H1 (cell line): Measurements from ENCODE around the gene TXNDC11. TPM values are rescaled to one million over a fixed set of nuclear protein-coding genes. Genes with fewer than 3 reads are reported as not detected.
"Not testable (repeated sequence)": the region's sequence is repeated elsewhere in the genome, so short reads cannot be mapped to it uniquely, and the experiment has no call there.

Source experiments
- CTCF ChIA-PET: fragments of 300-600 bp; sonication (Branson Sonifier 250); formaldehyde crosslinking; loops from one replicate; lab custom pipeline; 2021; ENCODE audit not compliant: partially characterized antibody; lab: Charles Lee
- POLR2A ChIA-PET: fragments of 300-600 bp; sonication (Branson Sonifier 250); formaldehyde crosslinking; loops from one replicate; lab custom pipeline; 2021; ENCODE audit warnings: inconsistent platforms; ENCODE audit not compliant: partially characterized antibody; lab: Charles Lee
- DNase-seq, 2 experiments: peaks; one replicate each; pipeline versions ENCODE4 v3.0.0 to v3.0.0-alpha.2; 2010 to 2022; ENCODE audit warnings: low spot score in 2 of 2, low read depth in 1 of 2, mixed read lengths in 1 of 2
- FAIRE-seq: peaks from 2 replicates; lab custom pipeline; 2011; peaks lifted over from hg19 to GRCh38; lab: Jason Lieb, UNC
- H2AFZ ChIP-seq: 2 replicates; pipeline ENCODE4 v1.8.1; 2012; ENCODE audit warnings: low read length, inconsistent platforms
- H2AK5ac ChIP-seq: 2 replicates; pipeline ENCODE4 v1.6.1; 2013; ENCODE audit warnings: low read depth, low read length
- H2BK120ac ChIP-seq: replicated peaks from 2 replicates; pipeline ENCODE3; 2013; ENCODE audit warnings: low read depth, low read length, inconsistent platforms
- H2BK12ac ChIP-seq: 2 replicates; pipeline ENCODE4 v1.6.1; 2013; ENCODE audit warnings: low read depth, low read length
- H2BK15ac ChIP-seq: 2 replicates; pipeline ENCODE4 v1.6.1; 2013; ENCODE audit warnings: low read length
- H2BK20ac ChIP-seq: 2 replicates; pipeline ENCODE4 v1.6.1; 2013; ENCODE audit warnings: low read length
- H2BK5ac ChIP-seq: 2 replicates; pipeline ENCODE4 v1.6.1; 2013; ENCODE audit warnings: low read depth, low read length
- H3K14ac ChIP-seq: 2 replicates; pipeline ENCODE4 v1.6.1; 2013; ENCODE audit warnings: inconsistent platforms; ENCODE audit not compliant: insufficient read length
- H3K18ac ChIP-seq: 2 replicates; pipeline ENCODE4 v1.6.1; 2013; ENCODE audit warnings: low read length; ENCODE audit errors: extremely low read depth
- H3K23ac ChIP-seq: 2 replicates; pipeline ENCODE4 v1.6.1; 2013; ENCODE audit warnings: inconsistent platforms; ENCODE audit not compliant: insufficient read length
- H3K23me2 ChIP-seq: 2 replicates; pipeline ENCODE4 v1.6.1; 2013; ENCODE audit warnings: low read depth, low read length
- H3K27ac ChIP-seq: 2 replicates; pipeline ENCODE4 v1.6.1; 2011; ENCODE audit warnings: low read depth, low read length, inconsistent platforms
- H3K27me3 ChIP-seq, 4 experiments: replicated peaks in 1 of 4; 1 replicate in 1 of 4; 2 replicates in 3 of 4; pipeline versions ENCODE4 v1.6.1 to v1.8.1; 2011 to 2013; ENCODE audit warnings: low read length in 3 of 4, mild to moderate bottlenecking in 3 of 4, inconsistent platforms in 2 of 4, mixed read lengths in 2 of 4, moderate library complexity in 1 of 4; ENCODE audit not compliant: control insufficient read depth in 3 of 4, insufficient read depth in 3 of 4; ENCODE audit errors: extremely low read depth in 1 of 4
- H3K36me3 ChIP-seq, 4 experiments: 2 replicates each; pipeline versions ENCODE4 v1.6.1 to v1.8.1; 2011 to 2013; ENCODE audit warnings: mild to moderate bottlenecking in 4 of 4, low read length in 3 of 4, moderate library complexity in 2 of 4, control low read depth in 1 of 4, inconsistent platforms in 1 of 4; ENCODE audit not compliant: insufficient read depth in 4 of 4, control insufficient read depth in 2 of 4
- H3K4ac ChIP-seq: replicated peaks from 2 replicates; pipeline ENCODE3; 2013; ENCODE audit warnings: low read length, low read depth, mixed read lengths, inconsistent platforms; ENCODE audit not compliant: insufficient read length
- H3K4me1 ChIP-seq, 4 experiments: replicated peaks in 1 of 4; 1 replicate in 1 of 4; 2 replicates in 3 of 4; pipeline versions ENCODE4 v1.6.1 to v1.8.1; 2011 to 2013; ENCODE audit warnings: low read length in 3 of 4, inconsistent platforms in 2 of 4, mixed read lengths in 1 of 4; ENCODE audit not compliant: insufficient read depth in 4 of 4, control insufficient read depth in 3 of 4
- H3K4me2 ChIP-seq, 2 experiments: 2 replicates each; pipeline versions ENCODE4 v1.6.1 to v1.8.1; 2011 to 2013; ENCODE audit warnings: low read depth in 2 of 2, low read length in 2 of 2, control low read depth in 1 of 2, inconsistent platforms in 1 of 2, mild to moderate bottlenecking in 1 of 2; ENCODE audit not compliant: insufficient read depth in 1 of 2
- H3K4me3 ChIP-seq, 4 experiments: fragments of 200-600, 300-600 bp in 1 of 4; sonication (generic), shearing (Covaris generic), sonication (Bioruptor Twin) in 1 of 4; 2 replicates each; pipeline versions ENCODE4 v1.5.1 to v1.8.1; 2011 to 2016; ENCODE audit warnings: low read length in 4 of 4, low read depth in 3 of 4, control low read depth in 2 of 4, inconsistent platforms in 2 of 4, mild to moderate bottlenecking in 2 of 4, mixed read lengths in 1 of 4, moderate library complexity in 1 of 4; ENCODE audit not compliant: insufficient read depth in 2 of 4; ENCODE audit errors: extremely low read depth in 1 of 4
- H3K56ac ChIP-seq: replicated peaks from 2 replicates; pipeline ENCODE3; 2013; ENCODE audit warnings: low read depth, mild to moderate bottlenecking, mixed read lengths, low read length, inconsistent platforms; ENCODE audit not compliant: insufficient read length
- H3K79me1 ChIP-seq: 2 replicates; pipeline ENCODE4 v1.6.1; 2013; ENCODE audit warnings: low read depth, low read length, control low read depth
- H3K79me2 ChIP-seq, 2 experiments: 2 replicates each; pipeline versions ENCODE4 v1.6.1 to v1.8.1; 2012 to 2013; ENCODE audit warnings: low read length in 2 of 2, mild to moderate bottlenecking in 2 of 2, inconsistent platforms in 1 of 2; ENCODE audit not compliant: insufficient read depth in 2 of 2, control insufficient read depth in 1 of 2
- H3K9ac ChIP-seq, 4 experiments: replicated peaks in 1 of 4; 1 replicate in 1 of 4; 2 replicates in 3 of 4; pipeline versions ENCODE4 v1.6.1 to v1.8.1; 2011 to 2013; ENCODE audit warnings: low read depth in 3 of 4, low read length in 3 of 4, control low read depth in 2 of 4, mild to moderate bottlenecking in 2 of 4, moderate library complexity in 2 of 4, inconsistent platforms in 1 of 4; ENCODE audit errors: extremely low read depth in 1 of 4
- H3K9me3 ChIP-seq, 2 experiments: 2 replicates each; pipeline versions ENCODE4 v1.6.1 to v1.8.1; 2012 to 2013; ENCODE audit warnings: mild to moderate bottlenecking in 2 of 2, moderate library complexity in 2 of 2, control low read depth in 1 of 2, inconsistent platforms in 1 of 2, low read depth in 1 of 2, low read length in 1 of 2, mixed read lengths in 1 of 2; ENCODE audit not compliant: insufficient read depth in 2 of 2
- H4K20me1 ChIP-seq, 2 experiments: replicated peaks in 1 of 2; 2 replicates each; pipeline versions ENCODE3 to v1.8.1; 2011 to 2013; ENCODE audit warnings: inconsistent platforms in 2 of 2, low read length in 2 of 2, mild to moderate bottlenecking in 1 of 2; ENCODE audit not compliant: insufficient read depth in 2 of 2, control insufficient read depth in 1 of 2
- H4K5ac ChIP-seq: 2 replicates; pipeline ENCODE4 v1.6.1; 2013; ENCODE audit warnings: low read length, low read depth, mixed read lengths, inconsistent platforms; ENCODE audit not compliant: insufficient read length
- H4K8ac ChIP-seq: 2 replicates; pipeline ENCODE4 v1.8.0; 2013; ENCODE audit warnings: mild to moderate bottlenecking, moderate library complexity, low read length, inconsistent platforms; ENCODE audit not compliant: insufficient read depth; ENCODE audit errors: extremely low read depth
- H4K91ac ChIP-seq: replicated peaks from 2 replicates; pipeline ENCODE3; 2013; ENCODE audit warnings: low read length, mixed read lengths, inconsistent platforms; ENCODE audit not compliant: insufficient read length
- WGBS, 2 experiments: shearing (Covaris generic) in 1 of 2; methylation state at CpG; one replicate each; pipeline versions ENCODE4 v1.1.6 to v1.1.7; 2013 to 2015; ENCODE audit warnings: low lambda C conversion rate in 2 of 2, mixed read lengths in 2 of 2, inconsistent platforms in 1 of 2, low coverage in 1 of 2, missing lambda C conversion rate in 1 of 2; ENCODE audit not compliant: insufficient replicate concordance in 2 of 2, insufficient coverage in 1 of 2, insufficient read length in 1 of 2; ENCODE audit errors: extremely low coverage in 1 of 2, missing lambda C conversion rate in 1 of 2; 5-methylcytosine and 5-hydroxymethylcytosine counted together
- polyA plus RNA-seq, 7 experiments: library from polyadenylated mRNA; depleted of rRNA in 3 of 7; stranded (reverse) in 5 of 7; unstranded in 2 of 7; fragments of >200 nt in 5 of 7; fragments of 200-250 nt in 2 of 7; gene quantifications; 1 replicate in 5 of 7; 2 replicates in 1 of 7; 4 replicates in 1 of 7; pipeline versions ENCODE4 v1.2.1 to v1.2.3, GENCODE V29; 2011 to 2013; ENCODE audit warnings: missing spikeins in 2 of 7, mixed read lengths in 2 of 7
- total RNA-seq: library from RNA; stranded (reverse); fragmentation: NEBNext Ultra II Directional; extraction: Animal tissue kit (Norgen Biotek cat#: 25700); gene quantifications from 2 replicates; pipeline ENCODE4 v1.2.1, GENCODE V29; 2021

The TXNDC11 gene
- total and polyA plus RNA-seq, 2 of the 8 experiments (the other 6 are each of a cell fraction or from before 2014, with no cell fraction given), result 13.5 to 13.8 TPM

DNA sequence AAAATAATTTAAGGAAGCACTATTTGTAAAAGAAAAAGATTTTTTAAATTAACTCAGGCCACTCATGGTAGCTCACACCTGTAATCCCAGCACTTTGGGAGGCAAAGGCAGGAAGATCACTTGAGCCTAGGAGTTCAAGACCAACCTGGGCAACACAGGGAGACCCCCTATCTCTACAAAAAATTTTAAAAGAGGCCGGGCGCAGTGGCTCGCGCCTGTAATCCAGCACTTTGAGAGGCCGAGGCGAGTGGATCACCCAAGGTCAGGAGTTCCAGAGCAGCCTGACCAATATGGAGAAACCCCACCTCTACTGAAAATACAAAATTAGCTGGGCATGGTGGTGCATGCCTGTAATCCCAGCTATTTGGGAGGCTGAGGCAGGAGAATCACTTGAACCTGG, 41.7 kb upstream of the TXNDC11 start:
- not testable (repeated sequence) for H4K8ac ChIP-seq, H2BK20ac ChIP-seq, H4K20me1 ChIP-seq, H3K79me1 ChIP-seq, H3K9ac ChIP-seq, H4K5ac ChIP-seq, H3K56ac ChIP-seq, H2BK5ac ChIP-seq, H3K23ac ChIP-seq, H3K27me3 ChIP-seq, H2BK15ac ChIP-seq, H4K91ac ChIP-seq, H3K9me3 ChIP-seq, H2BK120ac ChIP-seq, H3K36me3 ChIP-seq, H3K18ac ChIP-seq, H3K4me3 ChIP-seq, H3K27ac ChIP-seq, DNase-seq, H2AK5ac ChIP-seq, H3K14ac ChIP-seq, H2BK12ac ChIP-seq, H3K23me2 ChIP-seq, H3K4me1 ChIP-seq, FAIRE-seq, H2AFZ ChIP-seq, H3K4me2 ChIP-seq, H3K4ac ChIP-seq
- H3K79me2 ChIP-seq, result peaks cover 0 to 57% of the 10 kb centered on the region in 2 experiments; a peak in 2 of 4 replicates
- 91% methylated on average over 6 of the region's 6 CpGs; no CpG with 5 or more reads in 1 of the 2 experiments for WGBS, 2 experiments
- CTCF ChIA-PET, result interaction anchor here (0.9 to 1.3 kb wide), 2 partner anchors 70 to 283 kb away, joined by 4 read pairs; no protein-coding TSS in a partner anchor
- POLR2A ChIA-PET, result interaction anchor here (0.6 to 0.7 kb wide), 3 partner anchors 34 to 1687 kb away, joined by 3 to 4 read pairs (median 4); no protein-coding TSS in a partner anchor
